HG02623 (cell line): ENCODE measurements around the gene RABGAP1L.

ENCODE experiments used
- ATAC-seq: cut with Tn5 transposase; IDR thresholded peaks from one replicate; pipeline ENCODE4 v1.9.1; 2021; ENCODE audit warnings: moderate library complexity; ENCODE audit not compliant: unreplicated experiment

Gene RABGAP1L

DNA sequence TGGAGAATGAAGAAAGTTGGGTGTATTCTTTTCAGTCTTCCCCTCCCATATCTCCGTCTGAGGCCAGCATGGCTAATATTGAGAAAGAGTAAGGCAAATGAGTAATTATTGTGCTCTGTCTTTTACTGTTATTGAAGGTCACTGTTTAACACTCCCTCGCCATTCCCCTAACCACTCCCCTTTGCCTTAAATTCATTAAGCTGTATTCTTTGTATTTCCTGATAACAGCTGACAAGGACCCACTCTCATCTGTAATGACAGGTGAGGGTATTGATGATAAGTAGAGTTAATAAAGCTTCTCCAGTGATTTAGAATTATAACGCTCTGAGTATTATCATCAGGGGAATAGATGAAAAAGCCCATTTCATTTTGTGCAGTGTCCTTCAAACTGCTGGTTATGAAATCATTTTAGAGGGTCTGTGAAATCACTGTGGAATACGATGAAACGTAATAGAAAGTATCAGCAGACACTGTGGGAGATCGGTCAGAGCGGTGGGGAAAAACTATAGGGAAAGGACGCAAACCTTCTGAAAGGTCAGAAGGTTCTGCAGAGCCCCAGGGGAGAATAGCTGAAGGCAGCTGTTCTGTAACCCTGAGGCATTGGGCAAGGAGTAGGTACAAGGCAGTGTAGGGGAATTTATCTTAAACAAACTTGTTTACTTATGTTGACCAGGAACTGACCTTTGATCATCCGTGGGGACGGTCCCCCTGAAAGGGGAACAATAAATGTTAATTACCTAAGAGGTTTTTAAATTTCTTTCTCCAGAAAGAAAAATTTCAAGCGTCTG lies 794.2 kb downstream of the RABGAP1L start:
- ATAC-seq = peak; percentile 47

- no peak for ATAC-seq
Observed at GRCh38 chr1:174954073-174954460, 794.7 kb downstream of the RABGAP1L start.

DNA sequence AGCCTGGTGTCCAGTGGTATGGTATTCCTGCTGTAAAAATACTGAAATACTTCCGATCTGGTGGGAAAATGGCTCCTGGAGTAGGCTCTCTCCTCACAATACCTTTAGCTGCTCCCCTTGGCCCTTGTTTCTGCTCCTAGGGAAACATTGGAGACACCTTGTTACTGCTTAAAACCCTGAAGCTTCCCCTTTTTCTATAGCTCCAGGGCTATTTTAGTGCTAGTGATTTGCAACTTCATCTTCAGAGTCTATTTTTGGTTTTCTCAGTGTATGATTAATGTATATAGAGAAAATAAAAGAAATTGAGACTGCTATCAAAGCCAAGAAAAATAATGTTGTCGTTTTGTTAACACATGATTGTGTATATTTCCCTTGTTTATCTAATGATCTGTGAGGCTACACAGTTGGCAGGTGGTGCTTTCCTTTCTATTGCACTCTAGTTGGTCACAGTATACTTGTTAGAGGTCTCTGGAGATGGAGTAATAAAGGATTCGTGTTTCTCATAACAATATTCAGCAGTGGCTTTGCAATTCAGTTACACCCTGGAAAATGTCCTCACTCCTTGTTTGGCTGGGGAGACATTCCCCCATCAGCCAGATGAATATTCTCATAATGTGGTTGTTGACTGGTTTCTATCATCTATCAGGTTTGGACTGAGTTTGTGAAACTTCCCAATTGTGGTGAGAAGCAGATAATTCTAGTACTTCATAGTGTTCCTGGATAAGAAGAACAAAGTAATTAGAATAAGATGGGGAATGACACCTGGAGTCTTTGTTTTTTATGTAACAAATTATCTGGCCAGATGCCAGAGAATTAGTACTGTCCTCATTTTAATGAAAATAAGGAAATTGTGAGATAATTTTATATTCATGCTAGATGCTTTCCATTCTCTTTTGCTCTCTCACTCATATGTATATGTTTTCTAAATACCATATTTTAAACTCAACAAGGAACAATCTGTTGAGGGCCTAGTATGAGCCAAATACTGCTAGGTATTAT lies 795.6 kb downstream of the RABGAP1L start:
- no peak for ATAC-seq

- no peak for ATAC-seq
Observed at GRCh38 chr1:174956086-174956485, 796.8 kb downstream of the RABGAP1L start.

DNA sequence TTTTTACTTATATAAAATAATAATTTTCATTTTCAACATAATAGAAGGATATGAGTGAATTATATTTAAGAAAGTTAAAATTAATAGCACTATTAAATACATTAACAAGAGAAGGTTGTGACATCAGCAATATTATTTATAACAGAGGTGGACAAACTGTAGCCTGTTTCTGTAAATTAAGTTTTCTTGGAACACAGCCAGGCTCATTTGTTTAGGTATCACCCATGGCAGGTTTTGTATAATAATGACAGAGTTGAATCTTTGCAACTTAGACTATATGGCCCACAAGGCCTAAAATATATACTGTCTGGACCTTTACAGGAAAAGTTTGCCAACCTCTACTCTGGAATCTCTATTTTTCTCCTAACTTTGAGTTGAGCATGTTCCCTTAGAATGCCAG lies 797.7 kb downstream of the RABGAP1L start:
- no peak for ATAC-seq

DNA sequence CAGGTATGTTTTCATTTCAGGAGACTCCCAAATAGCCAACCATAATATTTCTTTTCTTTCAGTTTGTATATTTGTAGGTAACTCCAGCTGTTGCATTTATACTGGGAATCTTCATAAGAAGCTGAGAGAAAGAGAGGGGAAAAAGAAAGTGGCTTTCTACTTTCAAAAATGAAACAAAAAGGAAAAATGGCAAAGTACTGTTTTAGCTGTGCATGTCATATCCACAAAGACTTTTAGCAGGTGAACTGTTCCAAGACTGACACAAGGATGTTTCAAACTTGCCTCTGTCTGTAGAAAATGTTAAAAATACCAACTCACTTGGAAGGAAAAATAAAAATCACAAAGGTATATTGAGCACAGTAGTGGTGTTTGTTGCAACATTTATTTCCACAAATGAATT lies 798.5 kb downstream of the RABGAP1L start:
- ATAC-seq = no peak

GRCh38 chr1:174958396-174958795 lies 799.1 kb downstream of the RABGAP1L start:
- no peak for ATAC-seq

DNA sequence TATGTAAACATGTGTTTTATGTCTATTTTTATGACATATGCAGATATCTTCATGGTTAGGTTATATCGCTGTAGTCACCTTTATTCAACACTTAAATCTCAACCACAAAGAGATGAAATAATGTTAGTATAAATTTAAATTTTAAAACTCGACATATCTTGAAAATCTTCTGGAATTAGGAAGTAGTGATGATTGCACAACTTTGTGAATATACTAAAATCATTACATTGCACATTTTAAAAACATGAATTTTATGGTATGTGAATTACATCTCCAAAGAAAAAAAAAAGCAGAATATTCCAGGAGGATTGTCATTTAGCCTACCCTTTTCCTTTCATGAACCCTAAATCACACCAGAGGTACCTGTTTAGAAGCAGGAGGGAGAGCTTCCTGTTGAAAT lies 801.0 kb downstream of the RABGAP1L start:
- ATAC-seq = no peak

DNA sequence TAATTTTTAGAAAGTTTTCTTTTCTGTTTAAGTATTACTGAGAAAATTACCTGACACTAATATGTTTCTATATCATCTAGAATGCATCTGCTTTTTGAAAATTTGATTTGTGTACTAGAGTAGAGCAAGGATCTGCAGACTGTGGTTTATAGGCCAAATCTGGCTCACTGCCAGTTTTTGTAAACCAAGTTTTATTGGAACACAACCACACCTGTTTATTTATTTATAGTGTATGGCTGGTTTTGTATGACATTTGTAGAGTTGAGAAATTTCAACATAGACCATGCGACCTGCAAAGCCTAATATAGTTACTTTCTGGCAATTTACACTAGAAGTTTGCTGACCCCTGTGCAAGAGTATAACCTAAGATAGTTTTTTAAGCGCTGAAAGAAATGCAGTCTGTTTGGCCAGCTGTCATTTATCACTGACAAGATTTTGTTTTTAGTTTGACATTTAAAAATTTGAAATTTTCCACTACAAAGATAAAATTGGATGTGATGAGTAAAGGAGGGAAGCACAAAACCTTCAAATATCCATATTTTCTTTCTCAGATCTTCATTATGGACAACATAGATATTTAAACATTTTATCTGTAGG lies 804.3 kb downstream of the RABGAP1L start:
- no peak for ATAC-seq

DNA sequence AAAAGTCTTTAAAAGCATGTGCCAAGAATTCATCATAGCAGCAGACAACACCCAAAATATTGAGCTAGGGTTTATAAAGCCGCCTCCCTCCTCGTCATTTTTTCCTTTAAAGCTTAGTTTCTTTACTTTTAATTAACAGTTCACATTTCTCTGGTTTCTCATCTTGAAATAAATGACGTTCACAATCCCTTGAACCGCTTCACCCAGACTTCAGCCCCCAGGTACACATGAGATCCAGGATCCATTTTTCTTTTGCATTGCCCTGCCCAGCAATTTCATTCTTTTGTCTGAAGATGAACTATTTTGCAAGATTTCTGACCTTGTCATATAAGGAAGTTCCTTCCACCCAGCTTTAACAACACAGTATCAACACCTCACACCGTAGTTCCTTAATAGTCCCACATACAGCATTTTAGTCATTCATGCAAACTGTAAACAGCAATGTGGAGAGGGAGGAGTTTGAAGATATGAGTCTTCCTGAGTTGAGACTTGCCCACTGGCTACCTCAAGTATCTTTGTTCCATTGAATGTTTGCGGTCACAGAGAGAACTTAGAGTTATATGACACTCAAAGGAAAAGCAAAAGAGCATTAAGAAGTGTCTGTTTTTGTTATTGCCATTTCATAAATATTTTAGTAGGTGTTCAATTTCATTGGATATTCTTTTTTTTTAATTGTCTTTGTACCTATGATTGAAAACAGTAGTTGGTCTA lies 805.1 kb downstream of the RABGAP1L start:
- ATAC-seq = no peak

GRCh38 chr1:174964972-174965361 lies 805.6 kb downstream of the RABGAP1L start:
- ATAC-seq = no peak

DNA sequence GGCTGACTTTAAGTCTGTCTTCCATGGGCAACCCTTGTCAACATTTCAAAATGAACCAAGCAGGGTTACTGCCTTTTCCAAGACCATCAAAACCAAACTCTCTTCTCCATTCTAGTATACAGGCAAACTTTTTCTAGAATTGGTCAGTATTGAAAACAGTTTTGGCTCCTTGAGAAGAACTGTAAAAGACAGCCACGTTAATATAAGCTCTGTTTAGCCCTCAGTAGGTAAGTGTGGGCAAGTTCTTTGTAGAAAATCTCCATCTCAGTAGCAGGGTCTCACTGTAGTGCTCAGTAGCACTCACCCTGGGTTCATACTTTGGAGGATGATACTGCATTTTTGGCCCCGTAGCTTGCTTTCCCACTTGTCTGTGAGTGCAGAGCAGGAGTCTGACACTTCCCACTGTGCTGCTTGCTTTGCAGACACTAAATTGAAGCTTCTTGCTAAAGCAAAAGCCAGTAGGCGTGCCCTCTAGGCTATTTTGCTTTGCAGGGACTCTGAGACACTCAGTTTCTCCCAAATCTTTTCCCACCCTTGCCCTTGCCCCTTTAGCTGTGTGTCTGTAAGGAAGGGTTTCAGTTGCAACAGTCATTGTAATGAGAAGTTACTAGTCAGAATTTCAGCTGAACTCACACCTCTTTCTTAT lies 806.2 kb downstream of the RABGAP1L start:
- ATAC-seq = no peak

GRCh38 chr1:174966008-174966572 lies 806.8 kb downstream of the RABGAP1L start:
- ATAC-seq = no peak

- ATAC-seq = no peak
Observed at GRCh38 chr1:174967845-174968705, 808.8 kb downstream of the RABGAP1L start.

DNA sequence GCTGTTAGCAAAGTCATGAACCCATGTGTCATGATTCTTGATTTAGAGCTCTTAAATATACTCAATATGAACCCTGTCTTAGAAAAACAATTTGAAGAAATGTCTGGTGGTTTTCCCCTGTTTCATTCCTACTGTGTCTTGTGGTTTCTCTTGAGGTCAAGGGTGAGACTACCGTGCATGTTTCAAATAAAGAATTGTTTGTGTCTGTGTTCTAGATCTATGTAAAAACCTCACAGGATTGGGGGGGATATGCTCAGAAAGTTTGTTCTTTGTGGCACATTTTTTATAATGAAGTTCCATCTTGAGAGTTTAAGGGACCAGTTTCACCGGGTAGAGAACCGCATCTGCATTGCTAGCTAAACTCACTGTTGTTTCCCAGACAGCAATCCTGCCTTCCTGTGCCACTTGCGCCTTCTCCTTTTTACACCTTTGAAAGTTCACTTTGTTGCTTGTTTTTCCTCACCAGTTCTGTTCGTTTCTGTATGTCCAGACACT lies 809.5 kb downstream of the RABGAP1L start:
- ATAC-seq = peak; percentile 72

GRCh38 chr1:174969977-174970376 lies 810.7 kb downstream of the RABGAP1L start:
- no peak for ATAC-seq

GRCh38 chr1:174971466-174971865 lies 812.1 kb downstream of the RABGAP1L start:
- no peak for ATAC-seq

- no peak for ATAC-seq
Observed at GRCh38 chr1:174971902-174972301, 812.6 kb downstream of the RABGAP1L start.

GRCh38 chr1:174974711-174975119 lies 815.4 kb downstream of the RABGAP1L start:
- no peak for ATAC-seq
